ENCODE data around the gene RNF41.

RNF41 gene

GRCh38 chr12:56155256-56155845 is 66.4 kb downstream of the RNF41 start:
- no peak for TF ChIP-seq CTCF (IDR thresholded peaks at IDR 0.05; ENCODE audit: low read depth, low read length)
- H3K4me3 ChIP-seq (ENCODE audit: low read depth, low read length), result no peak overlapping the region
- H3K27ac ChIP-seq, result peak overlapping the region; percentile 86
- H3K36me3 ChIP-seq, result peaks cover 35% of the 10 kb centered on the region
- no peaks in the 10 kb centered on the region for H3K27me3 ChIP-seq (ENCODE audit: insufficient read depth, low read depth, severe bottlenecking)
- DNase-seq, result no peak
- H3K9me3 ChIP-seq (ENCODE audit: severe bottlenecking), result no peaks in the 10 kb centered on the region

- TF ChIP-seq CTCF (IDR thresholded peaks at IDR 0.05; ENCODE audit: low read depth, low read length), result no peak
- H3K36me3 ChIP-seq, result peaks cover 30% of the 10 kb centered on the region
- H3K4me3 ChIP-seq (ENCODE audit: low read depth, low read length), result no peak overlapping the region
- no peak for DNase-seq
- H3K27ac ChIP-seq, result peak overlapping the region; percentile 86
- H3K27me3 ChIP-seq (ENCODE audit: insufficient read depth, low read depth, severe bottlenecking), result no peaks in the 10 kb centered on the region
- H3K9me3 ChIP-seq (ENCODE audit: severe bottlenecking), result no peaks in the 10 kb centered on the region
These were observed 66.9 kb downstream of the RNF41 start for GRCh38 chr12:56154818-56155217.

- Histone ChIP-seq H3K27me3 (ENCODE audit: insufficient read depth, low read depth, severe bottlenecking) (no peaks in the 10 kb centered on the region), H3K36me3 (peaks cover 25% of the 10 kb centered on the region), H3K9me3 (ENCODE audit: severe bottlenecking) (no peaks in the 10 kb centered on the region), H3K4me3 (ENCODE audit: low read depth, low read length) (no peak overlapping the region), H3K27ac (peak overlapping the region; percentile 86)
- DNase-seq, result peak; percentile 71
- TF ChIP-seq CTCF (IDR thresholded peaks at IDR 0.05; ENCODE audit: low read depth, low read length), result no peak
These were observed 67.4 kb downstream of the RNF41 start for GRCh38 chr12:56154246-56154771.

- Histone ChIP-seq H3K27ac (peak overlapping the region; percentile 86), H3K4me3 (ENCODE audit: low read depth, low read length) (no peak overlapping the region)
These were observed 68.0 kb downstream of the RNF41 start for GRCh38 chr12:56153678-56154065.

GRCh38 chr12:56152756-56153677 is 68.7 kb downstream of the RNF41 start:
- Histone ChIP-seq H3K9me3 (ENCODE audit: severe bottlenecking) (no peaks in the 10 kb centered on the region), H3K4me3 (ENCODE audit: low read depth, low read length) (peak overlapping the region; percentile 89), H3K27me3 (ENCODE audit: insufficient read depth, low read depth, severe bottlenecking) (no peaks in the 10 kb centered on the region), H3K36me3 (peaks cover 16% of the 10 kb centered on the region), H3K27ac (peak overlapping the region; percentile 86)
- no peak for TF ChIP-seq CTCF (IDR thresholded peaks at IDR 0.05; ENCODE audit: low read depth, low read length)
- no peak for DNase-seq

More at GRCh38 chr12:56153678-56154065, 68.0 kb downstream of the RNF41 start:
- H3K9me3 ChIP-seq (ENCODE audit: severe bottlenecking), result no peaks in the 10 kb centered on the region
- H3K36me3 ChIP-seq, result peaks cover 19% of the 10 kb centered on the region
- no peaks in the 10 kb centered on the region for H3K27me3 ChIP-seq (ENCODE audit: insufficient read depth, low read depth, severe bottlenecking)
- DNase-seq, result no peak
- no peak for TF ChIP-seq CTCF (IDR thresholded peaks at IDR 0.05; ENCODE audit: low read depth, low read length)
